Suprapubic skin (tissue), 4 donors: ENCODE measurements around the gene HLF.

Experiments
- EP300 ChIP-seq: sonication (generic); formaldehyde crosslinking; IDR thresholded peaks from one replicate; pipeline ENCODE4 v1.6.1; 2017; ENCODE audit warnings: antibody characterized with exemption
- POLR2A ChIP-seq, 2 donors: fragments of 450-650 bp; IDR thresholded peaks; one replicate each; pipeline ENCODE4 v1.6.1; 2017; ENCODE audit warnings: antibody characterized with exemption in 2 of 2, mild to moderate bottlenecking in 2 of 2, moderate library complexity in 2 of 2
- POLR2AphosphoS5 ChIP-seq, 3 donors: sonication (generic); formaldehyde crosslinking; IDR thresholded peaks; one replicate each; pipeline ENCODE4 v1.6.1; 2017; ENCODE audit warnings: antibody characterized with exemption in 3 of 3
- TF ChIP-seq, protein P1 (sequence below), 2 donors: fragments of 200-600 bp in 1 of 2; fragments of 450-650 bp in 1 of 2; sonication (generic) in 1 of 2; IDR thresholded peaks; one replicate each; pipeline ENCODE4 v1.5.1; 2016 to 2019; ENCODE audit warnings: antibody characterized with exemption in 2 of 2, mild to moderate bottlenecking in 1 of 2, moderate library complexity in 1 of 2

DNA sequence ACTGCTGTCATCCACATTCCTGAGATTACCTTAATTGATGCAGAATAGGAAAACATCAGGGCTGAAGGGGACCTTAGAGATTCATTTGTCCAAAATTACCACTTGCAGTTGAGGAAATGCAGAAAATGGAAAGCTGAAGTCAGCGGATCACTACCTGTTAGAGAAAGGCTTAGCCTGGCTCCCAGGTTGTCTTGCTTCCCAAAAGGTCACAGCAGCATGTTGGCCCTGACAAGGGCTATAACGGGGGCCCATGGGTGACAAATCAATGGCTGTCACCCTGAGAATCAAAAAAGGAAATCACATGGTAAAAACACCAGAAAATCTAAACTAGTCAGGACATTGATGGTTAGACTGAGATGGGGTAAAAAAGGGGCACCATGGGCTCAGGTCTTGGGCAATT is 51.7 kb downstream of the HLF start:
- TF ChIP-seq, protein P1, sequence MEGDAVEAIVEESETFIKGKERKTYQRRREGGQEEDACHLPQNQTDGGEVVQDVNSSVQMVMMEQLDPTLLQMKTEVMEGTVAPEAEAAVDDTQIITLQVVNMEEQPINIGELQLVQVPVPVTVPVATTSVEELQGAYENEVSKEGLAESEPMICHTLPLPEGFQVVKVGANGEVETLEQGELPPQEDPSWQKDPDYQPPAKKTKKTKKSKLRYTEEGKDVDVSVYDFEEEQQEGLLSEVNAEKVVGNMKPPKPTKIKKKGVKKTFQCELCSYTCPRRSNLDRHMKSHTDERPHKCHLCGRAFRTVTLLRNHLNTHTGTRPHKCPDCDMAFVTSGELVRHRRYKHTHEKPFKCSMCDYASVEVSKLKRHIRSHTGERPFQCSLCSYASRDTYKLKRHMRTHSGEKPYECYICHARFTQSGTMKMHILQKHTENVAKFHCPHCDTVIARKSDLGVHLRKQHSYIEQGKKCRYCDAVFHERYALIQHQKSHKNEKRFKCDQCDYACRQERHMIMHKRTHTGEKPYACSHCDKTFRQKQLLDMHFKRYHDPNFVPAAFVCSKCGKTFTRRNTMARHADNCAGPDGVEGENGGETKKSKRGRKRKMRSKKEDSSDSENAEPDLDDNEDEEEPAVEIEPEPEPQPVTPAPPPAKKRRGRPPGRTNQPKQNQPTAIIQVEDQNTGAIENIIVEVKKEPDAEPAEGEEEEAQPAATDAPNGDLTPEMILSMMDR (IDR thresholded peaks at IDR 0.05): no peak
- TF ChIP-seq POLR2AphosphoS5 (IDR thresholded peaks at IDR 0.05) (no peak), EP300 (no peak), POLR2A (IDR thresholded peaks at IDR 0.05) (no peak)
